Subcutaneous abdominal adipose tissue (tissue), 5 donors: ENCODE results near the gene STX1B.
"Not testable (repeated sequence)": the region's sequence is repeated elsewhere in the genome, so short reads cannot be mapped to it uniquely, and the experiment has no call there.

Source experiments
- H3K27ac ChIP-seq: one replicate; pipeline ENCODE4 v1.7.0; 2013; ENCODE audit warnings: low read depth, mild to moderate bottlenecking, inconsistent platforms, low read length, moderate library complexity
- H3K27me3 ChIP-seq, 5 donors: one replicate each; pipeline ENCODE4 v1.7.0; 2013; ENCODE audit warnings: low read length in 5 of 5, inconsistent platforms in 1 of 5; ENCODE audit not compliant: control insufficient read depth in 5 of 5, insufficient read depth in 4 of 5
- H3K36me3 ChIP-seq, 5 donors: one replicate each; pipeline ENCODE4 v1.7.0; 2013; ENCODE audit warnings: low read length in 5 of 5; ENCODE audit not compliant: control insufficient read depth in 5 of 5, insufficient read depth in 5 of 5
- H3K4me1 ChIP-seq, 5 donors: one replicate each; pipeline ENCODE4 v1.7.0; 2013; ENCODE audit warnings: low read length in 5 of 5, mild to moderate bottlenecking in 3 of 5, moderate library complexity in 1 of 5; ENCODE audit not compliant: control insufficient read depth in 5 of 5, insufficient read depth in 5 of 5
- H3K4me3 ChIP-seq, 5 donors: one replicate each; pipeline ENCODE4 v1.7.0; 2013; ENCODE audit warnings: low read length in 5 of 5, low read depth in 1 of 5
- H3K9ac ChIP-seq, 5 donors: one replicate each; pipeline ENCODE4 v1.7.0; 2013; ENCODE audit warnings: low read length in 5 of 5, mild to moderate bottlenecking in 4 of 5, moderate library complexity in 3 of 5
- H3K9me3 ChIP-seq, 5 donors: one replicate each; pipeline ENCODE4 v1.7.0; 2013; ENCODE audit warnings: low read length in 5 of 5; ENCODE audit not compliant: control insufficient read depth in 5 of 5
- donor health status: healthy.
- donor health status: healthy.
- donor health status: healthy.
- donor health status: healthy.
- donor health status: healthy.

Gene STX1B

DNA sequence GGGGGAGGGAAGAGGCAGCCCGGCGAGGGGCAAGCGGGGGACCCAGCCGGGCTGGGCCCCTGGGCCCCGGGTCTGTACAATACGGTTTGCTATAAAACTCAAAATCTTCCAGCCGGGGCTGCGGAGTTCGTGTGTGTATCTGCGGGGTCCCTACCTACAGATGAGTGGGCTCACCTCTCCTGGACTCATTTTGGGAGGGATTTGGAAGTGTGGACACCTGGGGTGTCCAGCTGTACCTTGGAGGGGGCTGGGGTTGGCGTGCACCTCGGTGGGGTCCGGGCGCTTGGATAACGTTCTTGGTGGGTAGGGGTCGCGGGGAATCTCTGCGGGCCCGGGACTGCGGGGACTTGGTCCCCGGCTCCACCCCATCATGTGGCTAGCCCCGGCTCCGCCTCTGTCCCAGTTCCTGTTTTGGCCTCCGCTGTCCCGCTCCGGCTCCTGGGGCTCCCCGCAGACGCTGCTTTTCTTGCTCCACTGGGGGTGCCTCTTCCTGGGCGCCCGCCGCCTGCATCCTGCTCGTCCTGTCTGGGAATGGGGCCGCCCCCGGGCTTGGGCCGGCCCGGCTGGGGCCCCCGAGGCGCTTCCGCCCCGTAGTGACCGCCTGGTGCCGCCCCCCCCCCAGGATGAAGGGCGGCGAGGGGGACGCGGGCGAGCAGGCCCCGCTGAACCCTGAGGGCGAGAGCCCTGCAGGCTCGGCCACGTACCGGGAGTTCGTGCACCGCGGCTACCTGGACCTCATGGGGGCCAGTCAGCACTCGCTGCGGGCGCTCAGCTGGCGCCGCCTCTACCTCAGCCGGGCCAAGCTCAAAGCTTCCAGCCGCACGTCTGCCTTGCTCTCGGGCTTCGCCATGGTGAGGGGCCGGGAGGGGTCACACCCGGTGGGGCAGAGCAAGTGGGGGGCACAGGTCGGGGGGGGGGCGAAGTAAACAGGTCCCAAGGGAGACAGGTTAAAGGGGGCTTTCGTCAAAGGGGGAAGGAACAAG is 61.5 kb downstream of the STX1B start, which contains the start of gene ORAI3:
Gene ORAI3, plus strand, starts transcription at position 402 of the 983 bp plus-strand sequence. Its CDS starts 222 bp downstream, at position 624.
- no peaks in the 10 kb centered on the region for H3K27me3 ChIP-seq
- peak within 1 kb of the TSS; percentile 71 to 96 (median 81) for H3K4me3 ChIP-seq
- H3K36me3 ChIP-seq, result peaks cover 3 to 28% (median 11%) of the 10 kb centered on the region in 5 donors
- peak within 1 kb of the TSS; percentile 72 for H3K27ac ChIP-seq
- H3K9me3 ChIP-seq, result no peaks in the 10 kb centered on the region
- peak within 1 kb of the TSS; percentile 39 to 83 (median 76) for H3K9ac ChIP-seq
- peaks cover 8 to 53% (median 40%) of the 10 kb centered on the region in 5 donors for H3K4me1 ChIP-seq

DNA sequence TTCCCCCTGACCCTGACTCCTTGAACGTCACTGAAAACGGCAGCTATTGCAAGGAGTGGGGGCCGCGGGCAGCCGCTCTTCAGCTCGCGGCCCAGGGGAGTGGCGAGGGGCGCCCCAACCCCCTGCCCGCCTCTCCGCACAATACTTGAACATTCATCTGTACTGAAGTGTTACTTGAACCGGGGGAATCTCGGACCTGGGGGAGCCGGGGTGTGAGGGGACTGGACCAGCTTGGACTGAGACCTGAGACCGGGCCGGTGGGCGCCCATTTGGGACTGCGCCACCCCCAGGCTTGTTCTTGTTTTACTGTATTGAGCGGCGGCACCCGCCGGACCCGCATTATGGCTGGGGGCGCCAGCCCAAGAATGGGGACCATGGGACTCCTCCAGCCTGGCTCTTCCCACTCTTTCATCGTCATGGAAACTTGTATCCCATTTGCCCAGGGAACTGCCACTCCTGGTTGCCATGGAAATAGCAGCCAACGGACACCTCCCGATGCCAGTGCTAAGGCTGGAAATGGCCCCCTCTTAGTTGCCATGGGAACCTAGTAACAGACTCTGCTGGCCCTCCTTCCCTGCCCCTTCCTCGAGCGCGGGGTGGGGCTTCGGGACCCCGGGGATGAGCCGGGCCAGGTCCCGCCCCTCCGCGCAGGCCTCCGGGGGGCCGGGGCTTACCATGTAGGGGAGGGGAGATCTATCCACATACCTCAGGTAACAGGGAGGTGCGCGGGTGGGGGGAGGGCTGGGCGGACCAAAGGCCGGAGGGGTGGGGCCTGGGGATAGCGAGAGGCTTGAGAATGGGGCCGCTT is 62.4 kb downstream of the STX1B start:
- Histone ChIP-seq H3K27me3 (no peaks in the 10 kb centered on the region), H3K4me1 (peaks cover 5 to 44% (median 32%) of the 10 kb centered on the region in 5 donors), H3K36me3 (peaks cover 3 to 26% (median 14%) of the 10 kb centered on the region in 5 donors), H3K4me3 (peak overlapping the region; percentile 13 to 82 (median 72)), H3K9me3 (no peaks in the 10 kb centered on the region), H3K27ac (peak overlapping the region; percentile 72), H3K9ac (peak overlapping the region in 2 of 5 donors; percentile 76 to 83)

DNA sequence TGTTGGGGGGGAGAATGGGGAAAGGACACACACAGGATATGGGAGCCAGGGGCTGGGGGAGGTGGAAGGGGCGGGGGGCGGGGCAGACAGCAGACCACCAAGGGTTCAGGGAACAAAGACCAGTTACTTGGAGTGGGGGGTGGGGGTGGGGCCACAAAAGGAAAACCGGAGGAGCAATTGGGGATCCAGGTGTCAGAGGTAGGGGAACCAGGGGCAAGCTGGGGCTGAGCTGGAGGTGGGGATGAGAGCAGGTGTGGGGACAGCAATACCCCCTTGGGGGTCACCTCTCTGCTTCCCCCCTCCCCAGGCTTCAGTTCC is 62.9 kb downstream of the STX1B start:
- H3K4me1 ChIP-seq, result peaks cover 5 to 42% (median 32%) of the 10 kb centered on the region in 5 donors
- H3K36me3 ChIP-seq, result peaks cover 3 to 30% (median 17%) of the 10 kb centered on the region in 5 donors
- no peak overlapping the region for H3K27ac ChIP-seq
- H3K27me3 ChIP-seq, result no peaks in the 10 kb centered on the region
- H3K4me3 ChIP-seq, result no peak overlapping the region
- H3K9me3 ChIP-seq, result no peaks in the 10 kb centered on the region
- peak overlapping the region in 1 of 5 donors; percentile 17 for H3K9ac ChIP-seq

DNA sequence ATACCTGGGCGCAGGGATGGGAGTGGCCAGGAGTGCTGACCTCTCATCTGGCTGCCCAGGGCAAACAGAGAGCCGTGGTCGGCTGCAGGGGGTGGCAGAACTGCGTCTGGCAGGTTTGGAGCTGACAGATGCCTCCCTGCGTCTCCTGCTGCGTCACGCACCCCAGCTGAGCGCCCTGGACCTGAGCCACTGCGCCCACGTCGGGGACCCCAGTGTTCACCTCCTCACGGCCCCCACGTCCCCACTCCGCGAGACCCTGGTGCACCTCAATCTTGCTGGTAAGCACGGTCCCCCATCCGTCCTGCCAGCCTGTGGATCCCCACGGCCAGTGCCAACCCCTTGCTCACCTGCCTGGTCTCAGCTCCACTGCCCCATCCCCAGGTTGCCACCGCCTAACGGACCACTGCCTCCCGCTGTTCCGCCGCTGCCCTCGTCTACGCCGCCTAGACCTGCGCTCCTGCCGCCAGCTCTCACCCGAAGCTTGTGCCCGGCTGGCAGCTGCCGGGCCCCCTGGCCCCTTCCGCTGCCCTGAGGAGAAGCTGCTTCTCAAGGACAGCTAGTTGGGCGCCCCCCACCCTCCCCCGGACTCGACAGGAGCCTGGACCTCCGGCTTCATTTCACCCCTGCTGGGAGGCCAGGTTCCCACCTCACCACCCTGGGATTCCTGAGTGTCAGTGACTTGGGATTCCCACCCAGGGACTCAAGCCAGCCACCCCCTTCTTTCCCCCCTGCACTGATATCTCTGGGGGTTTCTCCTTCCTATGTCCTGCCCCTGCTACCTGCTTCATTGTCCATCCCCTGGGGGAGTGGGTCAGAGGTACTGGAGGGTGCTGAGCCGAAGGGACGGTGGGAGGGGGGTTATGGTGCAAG is 63.5 kb downstream of the STX1B start:
- no peak overlapping the region for H3K27ac ChIP-seq
- H3K4me3 ChIP-seq, result no peak overlapping the region
- H3K36me3 ChIP-seq, result peaks cover 3 to 31% (median 17%) of the 10 kb centered on the region in 5 donors
- no peaks in the 10 kb centered on the region for H3K9me3 ChIP-seq
- peaks cover 5 to 43% (median 34%) of the 10 kb centered on the region in 5 donors for H3K4me1 ChIP-seq
- H3K27me3 ChIP-seq, result no peaks in the 10 kb centered on the region
- H3K9ac ChIP-seq, result no peak overlapping the region

DNA sequence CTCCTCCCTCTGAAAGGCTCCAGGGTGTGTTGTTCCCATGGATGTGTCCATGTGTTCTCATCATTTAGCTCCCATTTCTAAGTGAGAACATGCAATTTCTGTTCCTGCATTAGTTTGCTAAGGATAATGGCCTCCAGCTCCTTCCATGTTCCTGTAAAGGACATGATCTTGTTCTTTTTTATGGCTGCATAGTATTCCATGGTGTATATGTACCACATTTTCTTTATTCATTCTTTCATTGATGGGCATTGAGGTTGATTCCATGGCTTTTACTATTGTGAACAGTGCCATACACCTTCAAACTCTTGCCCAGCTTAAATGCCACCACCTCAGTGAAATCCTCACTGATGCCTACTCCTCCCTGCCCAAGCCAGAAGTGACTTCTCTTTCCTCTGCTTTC is 66.1 kb downstream of the STX1B start:
- Histone ChIP-seq H3K9me3 (no peaks in the 10 kb centered on the region), H3K4me1 (peaks cover 4 to 22% (median 9%) of the 10 kb centered on the region in 5 donors), H3K27me3 (no peaks in the 10 kb centered on the region), H3K4me3 (no peak overlapping the region), H3K36me3 (peaks cover 3 to 35% (median 19%) of the 10 kb centered on the region in 5 donors), H3K27ac (no peak overlapping the region), H3K9ac (no peak overlapping the region)

DNA sequence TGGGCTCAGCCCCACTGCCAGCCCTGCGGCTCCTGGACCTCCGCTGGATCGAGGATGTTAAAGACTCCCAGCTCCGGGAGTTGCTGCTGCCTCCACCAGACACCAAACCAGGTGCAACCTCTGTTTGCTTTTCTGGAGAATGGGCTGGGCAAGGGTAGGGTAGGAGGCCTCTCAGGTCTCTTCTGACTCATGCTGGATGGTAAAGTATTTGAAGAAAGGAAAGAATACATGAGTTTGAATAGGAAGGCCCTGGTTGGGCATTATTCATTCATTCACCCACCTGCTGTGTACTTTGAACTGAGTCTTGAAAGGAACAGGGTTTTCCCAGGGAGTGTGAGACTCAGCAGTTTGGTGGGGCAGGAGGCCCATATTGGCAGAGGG is 68.0 kb downstream of the STX1B start:
- H3K27ac ChIP-seq, result no peak overlapping the region
- H3K9me3 ChIP-seq, result no peaks in the 10 kb centered on the region
- H3K36me3 ChIP-seq, result peaks cover 3 to 35% (median 19%) of the 10 kb centered on the region in 5 donors
- H3K4me1 ChIP-seq, result peaks cover 2 to 14% (median 6%) of the 10 kb centered on the region in 5 donors
- H3K9ac ChIP-seq, result peak overlapping the region in 1 of 5 donors; percentile 41
- no peaks in the 10 kb centered on the region for H3K27me3 ChIP-seq
- no peak overlapping the region for H3K4me3 ChIP-seq

DNA sequence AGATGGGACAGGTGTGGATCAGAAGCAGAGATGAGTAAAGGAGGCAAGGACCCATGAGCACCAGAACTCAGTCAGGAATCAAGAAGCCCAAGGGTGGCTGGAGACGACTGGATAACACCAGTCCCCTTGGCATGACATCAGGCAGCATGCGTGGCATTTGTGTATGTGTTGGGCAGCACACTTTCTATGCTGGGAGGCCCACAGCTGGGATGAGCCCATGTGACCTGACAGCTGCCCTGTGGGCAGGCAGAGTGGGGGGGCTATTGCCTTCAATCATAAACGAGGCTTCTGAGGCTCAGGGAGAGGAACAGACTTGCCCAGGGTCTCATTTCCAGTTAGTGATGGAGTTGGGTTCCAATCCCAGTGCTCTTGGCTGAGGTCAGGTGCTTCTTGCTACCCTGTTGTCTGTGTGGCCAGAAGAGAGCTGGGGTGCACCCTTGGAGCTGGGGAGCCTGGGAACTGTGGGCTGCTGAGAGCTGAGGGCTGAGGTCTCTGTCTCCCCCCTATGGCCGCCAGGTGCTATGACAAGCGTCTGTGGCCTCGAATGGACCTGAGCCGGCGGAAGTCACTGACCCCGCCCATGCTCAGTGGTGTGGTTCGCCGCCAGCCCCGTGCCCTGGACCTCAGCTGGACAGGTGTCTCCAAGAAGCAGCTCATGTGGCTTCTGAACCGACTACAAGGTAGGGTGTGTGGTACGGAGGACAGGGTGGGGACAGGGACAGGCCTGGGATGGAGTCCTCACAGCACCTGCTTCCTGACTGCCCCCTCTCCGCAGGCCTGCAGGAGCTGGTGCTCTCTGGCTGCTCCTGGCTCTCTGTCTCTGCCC is 68.6 kb downstream of the STX1B start:
- Histone ChIP-seq H3K4me1 (peaks cover 2 to 14% (median 6%) of the 10 kb centered on the region in 5 donors), H3K9me3 (no peaks in the 10 kb centered on the region), H3K4me3 (peak overlapping the region in 1 of 5 donors; percentile 19), H3K27ac (no peak overlapping the region), H3K9ac (peak overlapping the region in 1 of 5 donors; percentile 41), H3K36me3 (peaks cover 3 to 34% (median 17%) of the 10 kb centered on the region in 5 donors), H3K27me3 (no peaks in the 10 kb centered on the region)

DNA sequence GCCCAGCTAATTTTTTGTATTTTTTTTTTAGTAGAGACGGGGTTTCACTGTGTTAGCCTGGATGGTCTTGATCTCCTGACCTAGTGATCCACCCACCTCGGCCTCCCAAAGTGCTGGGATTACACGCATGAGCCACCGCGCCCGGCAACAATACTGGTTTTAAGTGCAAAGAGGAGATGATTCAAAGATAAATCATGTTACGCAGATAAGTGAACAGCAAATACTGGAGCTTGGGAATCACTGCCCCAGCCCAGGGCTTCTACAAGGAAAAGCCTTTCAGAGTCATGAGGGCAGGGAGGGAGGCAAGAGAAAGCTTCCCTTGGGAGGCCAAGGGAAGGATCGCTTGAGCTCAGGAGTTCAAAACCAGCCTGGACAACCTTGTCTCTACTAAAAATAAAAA is 70.9 kb downstream of the STX1B start:
- not testable (repeated sequence) for H3K9ac ChIP-seq, H3K9me3 ChIP-seq, H3K27me3 ChIP-seq, H3K4me3 ChIP-seq, H3K27ac ChIP-seq
- H3K4me1 ChIP-seq, result peaks cover 2 to 18% (median 6%) of the 10 kb centered on the region in 5 donors
- H3K36me3 ChIP-seq, result peaks cover 3 to 32% (median 15%) of the 10 kb centered on the region in 5 donors
